ENCODE results near the gene PDGFRB. TPM values are rescaled to one million over a fixed set of nuclear protein-coding genes. Genes with fewer than 3 reads are reported as not detected.

PDGFRB gene
- total and polyA plus RNA-seq, 9 donors: 102 to 302 (median 207) TPM

DNA sequence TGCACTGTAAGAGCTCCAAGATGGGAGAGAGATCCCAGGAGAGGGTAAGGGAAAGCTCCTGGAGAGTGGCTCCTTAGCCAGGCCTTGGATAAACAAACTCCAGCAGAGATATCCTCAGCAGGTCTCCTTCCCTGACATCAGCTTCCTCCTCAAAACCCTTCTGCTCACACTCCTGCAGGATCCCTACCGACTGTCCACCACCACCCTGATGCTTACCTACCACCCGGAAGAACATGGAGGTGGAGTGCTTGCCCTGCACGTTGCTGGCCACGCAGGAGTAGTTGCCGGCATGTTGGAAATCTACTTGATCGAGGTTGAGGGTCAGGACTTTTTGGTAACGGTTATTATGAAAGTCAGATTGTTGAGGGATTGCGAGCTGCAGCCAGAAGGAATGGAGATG, 78.6 kb downstream of the PDGFRB start:
- H3K4me3 ChIP-seq: no peak overlapping the region
- no peaks in the 10 kb centered on the region for H3K36me3 ChIP-seq
- H3K4me1 ChIP-seq (ENCODE audit: insufficient read depth): no peaks in the 10 kb centered on the region
- intact Hi-C loops (cut with DNase I): no loop called here
- no peaks in the 10 kb centered on the region for H3K27me3 ChIP-seq
- H3K27ac ChIP-seq: no peak overlapping the region
- H3K9me3 ChIP-seq: no peaks in the 10 kb centered on the region
- DNase-seq: no peak
- WGBS, 3 donors: 86 to 91% (median 87%) methylated on average over 8 of the region's 8 CpGs
- TF ChIP-seq POLR2A (IDR thresholded peaks at IDR 0.05) (no peak), EP300 (IDR thresholded peaks at IDR 0.05) (no peak)
- TF ChIP-seq, protein P1, sequence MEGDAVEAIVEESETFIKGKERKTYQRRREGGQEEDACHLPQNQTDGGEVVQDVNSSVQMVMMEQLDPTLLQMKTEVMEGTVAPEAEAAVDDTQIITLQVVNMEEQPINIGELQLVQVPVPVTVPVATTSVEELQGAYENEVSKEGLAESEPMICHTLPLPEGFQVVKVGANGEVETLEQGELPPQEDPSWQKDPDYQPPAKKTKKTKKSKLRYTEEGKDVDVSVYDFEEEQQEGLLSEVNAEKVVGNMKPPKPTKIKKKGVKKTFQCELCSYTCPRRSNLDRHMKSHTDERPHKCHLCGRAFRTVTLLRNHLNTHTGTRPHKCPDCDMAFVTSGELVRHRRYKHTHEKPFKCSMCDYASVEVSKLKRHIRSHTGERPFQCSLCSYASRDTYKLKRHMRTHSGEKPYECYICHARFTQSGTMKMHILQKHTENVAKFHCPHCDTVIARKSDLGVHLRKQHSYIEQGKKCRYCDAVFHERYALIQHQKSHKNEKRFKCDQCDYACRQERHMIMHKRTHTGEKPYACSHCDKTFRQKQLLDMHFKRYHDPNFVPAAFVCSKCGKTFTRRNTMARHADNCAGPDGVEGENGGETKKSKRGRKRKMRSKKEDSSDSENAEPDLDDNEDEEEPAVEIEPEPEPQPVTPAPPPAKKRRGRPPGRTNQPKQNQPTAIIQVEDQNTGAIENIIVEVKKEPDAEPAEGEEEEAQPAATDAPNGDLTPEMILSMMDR (IDR thresholded peaks at IDR 0.05): no peak

DNA sequence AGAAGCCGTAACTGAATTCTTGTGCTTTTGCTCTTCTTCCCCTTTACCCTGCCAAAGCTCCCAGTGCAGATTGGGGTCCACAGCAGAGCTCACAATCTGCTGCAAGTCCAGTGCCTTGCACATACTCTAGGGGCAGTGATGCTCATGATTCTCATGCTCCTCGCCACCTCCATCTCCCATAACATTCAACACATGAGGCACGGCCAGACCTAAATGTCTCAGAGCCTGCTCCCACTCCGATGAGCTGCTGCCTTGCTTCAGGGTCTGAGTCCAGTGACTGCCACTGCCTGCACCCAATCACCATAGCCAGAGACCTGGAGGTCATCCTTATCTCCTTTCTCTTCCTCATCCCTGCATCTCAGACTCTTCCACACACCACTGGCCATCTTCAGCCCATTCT, 79.8 kb downstream of the PDGFRB start:
- H3K9me3 ChIP-seq: no peaks in the 10 kb centered on the region
- intact Hi-C loops (cut with DNase I): no loop called here
- H3K27ac ChIP-seq: no peak overlapping the region
- H3K4me3 ChIP-seq: no peak overlapping the region
- no peaks in the 10 kb centered on the region for H3K27me3 ChIP-seq
- no peak for DNase-seq
- no peaks in the 10 kb centered on the region for H3K36me3 ChIP-seq
- WGBS, 3 donors: 87 to 91% (median 91%) methylated on average over 4 of the region's 4 CpGs
- TF ChIP-seq EP300 (IDR thresholded peaks at IDR 0.05) (no peak), POLR2A (IDR thresholded peaks at IDR 0.05) (no peak)
- TF ChIP-seq, protein P1 (IDR thresholded peaks at IDR 0.05): no peak
- H3K4me1 ChIP-seq (ENCODE audit: insufficient read depth): no peaks in the 10 kb centered on the region

DNA sequence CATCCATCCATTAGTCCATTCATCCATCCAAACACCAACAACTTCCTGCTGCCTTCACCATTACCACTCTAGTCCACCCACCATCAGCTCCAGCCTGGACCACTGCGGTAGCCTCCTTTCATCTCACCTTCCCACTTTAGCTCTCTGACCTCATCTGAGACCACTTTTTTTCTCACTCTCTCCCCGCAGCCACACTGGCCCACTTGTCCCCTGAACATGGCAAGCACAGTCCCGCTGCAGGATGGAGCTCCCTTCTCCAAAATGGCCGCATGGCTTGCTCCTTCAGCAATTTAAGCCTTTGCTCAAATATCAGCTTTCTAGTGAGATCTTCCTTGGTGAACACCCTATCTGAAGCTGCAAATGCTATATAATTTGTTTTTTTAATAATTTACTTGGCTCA, 80.4 kb downstream of the PDGFRB start:
- Histone ChIP-seq H3K27ac (no peak overlapping the region), H3K4me3 (no peak overlapping the region), H3K9me3 (no peaks in the 10 kb centered on the region), H3K36me3 (no peaks in the 10 kb centered on the region), H3K27me3 (no peaks in the 10 kb centered on the region), H3K4me1 (ENCODE audit: insufficient read depth) (no peaks in the 10 kb centered on the region)
- DNase-seq: no peak
- no peak for TF ChIP-seq EP300 (IDR thresholded peaks at IDR 0.05)
- TF ChIP-seq POLR2A (IDR thresholded peaks at IDR 0.05): no peak
- TF ChIP-seq, protein P1 (IDR thresholded peaks at IDR 0.05): no peak
- intact Hi-C loops (cut with DNase I): no loop called here
- WGBS, 3 donors: 49 to 92% (median 92%) methylated on average over 4 of the region's 4 CpGs

DNA sequence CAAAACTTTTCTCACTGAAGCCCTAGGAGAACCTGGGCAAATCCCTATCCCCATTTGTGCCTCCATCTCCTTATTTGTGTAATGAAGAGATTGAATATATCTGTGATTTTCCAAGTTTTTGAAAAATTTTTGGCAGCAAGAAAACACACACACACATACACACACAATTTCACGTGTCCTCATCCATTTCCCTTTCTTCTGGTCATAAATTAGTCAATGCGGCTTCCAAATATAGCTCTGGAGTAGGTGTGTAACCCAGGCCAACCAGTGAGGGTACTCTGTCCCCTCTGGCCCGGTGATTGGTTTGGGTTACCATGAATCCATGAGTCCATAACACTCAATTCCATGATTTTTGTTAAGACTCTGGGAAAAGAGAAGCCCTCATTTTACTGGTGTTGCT, 82.0 kb downstream of the PDGFRB start:
- WGBS, 3 donors: 74 to 83% (median 81%) methylated on average over 3 of the region's 3 CpGs
- no peaks in the 10 kb centered on the region for H3K36me3 ChIP-seq
- H3K4me3 ChIP-seq: no peak overlapping the region
- H3K27me3 ChIP-seq: no peaks in the 10 kb centered on the region
- H3K4me1 ChIP-seq (ENCODE audit: insufficient read depth): no peaks in the 10 kb centered on the region
- no peak for DNase-seq
- no peak overlapping the region for H3K27ac ChIP-seq
- no peaks in the 10 kb centered on the region for H3K9me3 ChIP-seq
- no peak for TF ChIP-seq EP300 (IDR thresholded peaks at IDR 0.05)
- TF ChIP-seq, protein P1 (IDR thresholded peaks at IDR 0.05): no peak
- no peak for TF ChIP-seq POLR2A (IDR thresholded peaks at IDR 0.05)
- intact Hi-C loops (cut with DNase I): no loop called here

Measured in ovary (tissue), 9 donors.